HepG2 (cell line): ENCODE measurements around the gene EPS8. TPM values are rescaled to one million over a fixed set of nuclear protein-coding genes. Genes with fewer than 3 reads are reported as not detected.

Source experiments
- AHDC1 ChIP-seq: sonication (generic); formaldehyde crosslinking; IDR thresholded peaks from 2 replicates; pipeline ENCODE4 v1.5.1; 2020; ENCODE audit warnings: mild to moderate bottlenecking, missing genetic modification reagents, borderline replicate concordance
- ASH2L ChIP-seq: fragments of 300-600, 200-600 bp; sonication (generic); IDR thresholded peaks from 2 replicates; pipeline ENCODE4 v1.7.0; 2017; ENCODE audit warnings: low read depth, mild to moderate bottlenecking, moderate library complexity, mixed read lengths, low read length; ENCODE audit not compliant: insufficient read length
- FOXP1 ChIP-seq, 2 experiments: fragments of 450-650 bp in 1 of 2; IDR thresholded peaks; 2 replicates each; pipeline ENCODE4 v1.6.1; 2017 to 2018; ENCODE audit warnings: antibody characterized with exemption in 1 of 2
- HIVEP1 ChIP-seq: sonication (generic); formaldehyde crosslinking; IDR thresholded peaks from 2 replicates; pipeline ENCODE4 v1.4.0; 2020; ENCODE audit warnings: mild to moderate bottlenecking, missing genetic modification reagents
- KAT2B ChIP-seq: fragments of 150-350 bp; IDR thresholded peaks from 2 replicates; pipeline ENCODE4 v1.6.1; 2014; ENCODE audit warnings: low read depth, low read length, borderline replicate concordance
- KDM1A ChIP-seq: IDR thresholded peaks from 2 replicates; pipeline ENCODE4 v1.6.1; 2016; ENCODE audit warnings: missing compliant biosample characterization
- KLF16 ChIP-seq, 2 experiments: sonication (generic) in 1 of 2; formaldehyde crosslinking in 1 of 2; IDR thresholded peaks; 2 replicates each; pipeline versions ENCODE4 v1.6.1 to v1.8.0; 2016 to 2023; ENCODE audit warnings: missing genetic modification reagents in 2 of 2, missing compliant biosample characterization in 1 of 2
- MEF2D ChIP-seq: sonication (generic); formaldehyde crosslinking; IDR thresholded peaks from 2 replicates; pipeline ENCODE4 v1.5.1; 2020; ENCODE audit warnings: mild to moderate bottlenecking, missing genetic modification reagents
- PHF21A ChIP-seq: sonication (generic); formaldehyde crosslinking; IDR thresholded peaks from 2 replicates; pipeline ENCODE4 v1.5.0; 2020; ENCODE audit warnings: mild to moderate bottlenecking, missing genetic modification reagents
- RXRB ChIP-seq: IDR thresholded peaks from 2 replicates; pipeline ENCODE4 v1.6.1; 2016; ENCODE audit warnings: borderline replicate concordance, missing genetic modification reagents, missing compliant biosample characterization
- TFAP4 ChIP-seq: sonication (generic); IDR thresholded peaks from 2 replicates; pipeline ENCODE4 v1.6.1; 2016; ENCODE audit warnings: low read depth, borderline replicate concordance
- TGIF2 ChIP-seq: IDR thresholded peaks from 2 replicates; pipeline ENCODE4 v1.6.1; 2016; ENCODE audit warnings: control low read depth, missing compliant biosample characterization
- ZFP90 ChIP-seq: sonication (generic); formaldehyde crosslinking; IDR thresholded peaks from 2 replicates; pipeline ENCODE4 v1.8.0; 2022; ENCODE audit warnings: missing genetic modification reagents, mild to moderate bottlenecking, inconsistent platforms, borderline replicate concordance
- ZMYM2 ChIP-seq: sonication (generic); formaldehyde crosslinking; IDR thresholded peaks from 2 replicates; pipeline ENCODE4 v1.8.0; 2022; ENCODE audit warnings: mild to moderate bottlenecking, missing genetic modification reagents
- ZNF503 ChIP-seq: sonication (generic); formaldehyde crosslinking; IDR thresholded peaks from 2 replicates; pipeline ENCODE4 v1.4.0; 2020; ENCODE audit warnings: missing genetic modification reagents
- ZNF670 ChIP-seq: sonication (generic); formaldehyde crosslinking; IDR thresholded peaks from 2 replicates; pipeline ENCODE4 v1.8.0; 2022; ENCODE audit warnings: mild to moderate bottlenecking, missing genetic modification reagents, borderline replicate concordance
- ZXDC ChIP-seq: sonication (generic); formaldehyde crosslinking; IDR thresholded peaks from 2 replicates; pipeline ENCODE4 v1.5.0; 2020; ENCODE audit warnings: mild to moderate bottlenecking, missing genetic modification reagents
- polyA plus RNA-seq, 8 experiments: library from polyadenylated mRNA; depleted of rRNA in 3 of 8; stranded (reverse) in 7 of 8; unstranded in 1 of 8; fragments of >200 nt; fragmentation: Illumina TruSeq in 4 of 8; extraction: Trizol in 4 of 8; gene quantifications; 2 replicates each; pipeline versions ENCODE4 v1.2.1 to v1.2.3, GENCODE V29; 2011 to 2016; ENCODE audit warnings: low read depth in 4 of 8, missing spikeins in 1 of 8, mixed read lengths in 1 of 8; ENCODE audit not compliant: insufficient read depth in 1 of 8
- total RNA-seq, 5 experiments: library from RNA; depleted of rRNA; stranded (reverse); fragments of >200 nt; fragmentation: Illumina TruSeq; extraction: Trizol; gene quantifications; 2 replicates each; pipeline ENCODE4 v1.2.3, GENCODE V29; 2016; ENCODE audit warnings: low read depth in 1 of 5

EPS8 gene
- total and polyA plus RNA-seq, 2 of the 13 experiments (the other 11 are each of a cell fraction or from before 2014, with no cell fraction given): 37.1 to 43.4 TPM

- peak; percentile 93; the same call in 1 of the 2 replicates for TF ChIP-seq AHDC1 (CRISPR knock-in tag)
- peak; percentile 52; the same call in 1 of the 2 replicates for TF ChIP-seq TGIF2 (CRISPR knock-in tag)
- peak in 1 of 2 experiments; percentile 72; a peak in 1 of 4 replicates for TF ChIP-seq KLF16 (CRISPR knock-in tag; IDR thresholded peaks at IDR 0.05)
- no peak for TF ChIP-seq ZXDC (CRISPR knock-in tag)
- TF ChIP-seq ZNF670 (CRISPR knock-in tag): peak; percentile 47; the same call in 1 of the 2 replicates
- peak; percentile 69 for TF ChIP-seq ZNF503
- TF ChIP-seq ZMYM2 (CRISPR knock-in tag): 0 out of 2 replicates have a peak, but pooled peaks have one; percentile 35
- TF ChIP-seq FOXP1 (IDR thresholded peaks at IDR 0.05): no peak
- TF ChIP-seq FOXP1 (CRISPR knock-in tag; IDR thresholded peaks at IDR 0.05): peak; percentile 87
- peak; percentile 86 for TF ChIP-seq RXRB
- peak; percentile 29; the same call in 1 of the 2 replicates for TF ChIP-seq KDM1A (CRISPR knock-in tag)
- TF ChIP-seq HIVEP1: no peak
- TF ChIP-seq ZFP90: peak; percentile 31; the same call in 1 of the 2 replicates
- TF ChIP-seq TFAP4: 0 out of 2 replicates have a peak, but pooled peaks have one; percentile 44
- TF ChIP-seq KAT2B: no peak
- peak; percentile 75 for TF ChIP-seq PHF21A (CRISPR knock-in tag)
- TF ChIP-seq MEF2D (CRISPR knock-in tag): peak; percentile 94
- TF ChIP-seq ASH2L: peak; percentile 53
Observed at GRCh38 chr12:15823360-15824128, 34.4 kb upstream of the EPS8 start (continued).
